ENCODE results near the gene CAMTA1. TPM values are rescaled to one million over a fixed set of nuclear protein-coding genes. Genes with fewer than 3 reads are reported as not detected.

Gene CAMTA1
- total RNA-seq, 2 experiments from 2014 or later, result 43.9 to 73.3 TPM

DNA sequence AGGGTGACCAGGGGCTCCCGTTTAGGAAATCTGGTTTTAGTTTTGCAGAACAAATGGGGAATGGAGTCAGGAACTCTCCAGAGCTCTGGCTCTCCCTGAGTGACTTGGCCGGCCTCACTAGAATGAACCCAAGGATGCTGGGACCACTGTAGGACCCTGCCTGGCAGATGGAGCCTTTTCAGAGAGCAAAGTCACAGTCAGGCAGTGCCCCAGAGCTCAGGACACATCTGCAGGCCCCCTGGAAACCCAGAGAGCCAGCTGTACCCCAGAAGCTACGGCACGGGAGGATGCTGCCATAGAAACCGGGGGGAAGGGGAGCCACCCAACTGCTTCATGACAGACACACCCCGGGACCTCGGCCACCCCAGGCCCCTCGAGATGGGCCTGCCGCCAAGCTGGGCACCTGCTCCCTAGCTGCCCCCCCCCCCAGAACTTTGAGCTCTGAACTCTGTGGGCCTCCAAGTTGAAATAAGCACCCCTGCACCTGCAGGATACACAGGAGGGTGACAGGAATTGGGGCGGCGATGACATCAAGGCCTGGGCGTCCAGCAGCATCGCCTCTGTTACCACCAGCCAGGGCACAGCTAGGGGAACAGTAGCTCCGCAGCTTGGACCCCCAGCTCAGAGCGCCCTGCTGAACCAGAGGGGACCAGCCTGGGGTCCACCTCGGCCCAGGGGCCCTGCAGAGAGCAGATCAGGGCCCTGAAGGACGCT lies 894.1 kb downstream of the CAMTA1 start:
- H3K79me2 ChIP-seq (ENCODE audit: insufficient read depth, low read depth, low read length), result no peaks in the 10 kb centered on the region
- ChIA-PET CTCF (ENCODE audit: unreplicated experiment) (no interaction called here), POLR2A (interaction anchor here (0.6 kb wide), 1 partner anchor 35 kb away, joined by 4 read pairs; no protein-coding TSS in a partner anchor)
- H3K4me2 ChIP-seq (ENCODE audit: low read length), result no peak overlapping the region
- intact Hi-C loops (cut with micrococcal nuclease; ENCODE audit: unreplicated experiment), result no loop called here
- no peaks in the 10 kb centered on the region for H3K4me1 ChIP-seq (ENCODE audit: insufficient read depth, low read length, poor library complexity, severe bottlenecking)
- no peaks in the 10 kb centered on the region for H3K9me3 ChIP-seq (ENCODE audit: low read length)
- no peak for DNase-seq (ENCODE audit: low spot score)
- no peaks in the 10 kb centered on the region for H4K20me1 ChIP-seq (ENCODE audit: insufficient read depth, low read length)
- H3K9me2 ChIP-seq (ENCODE audit: insufficient read depth, low read length), result no peaks in the 10 kb centered on the region
- no peaks in the 10 kb centered on the region for H3K36me3 ChIP-seq (ENCODE audit: insufficient read depth, low read length)
- TF ChIP-seq, protein P1, sequence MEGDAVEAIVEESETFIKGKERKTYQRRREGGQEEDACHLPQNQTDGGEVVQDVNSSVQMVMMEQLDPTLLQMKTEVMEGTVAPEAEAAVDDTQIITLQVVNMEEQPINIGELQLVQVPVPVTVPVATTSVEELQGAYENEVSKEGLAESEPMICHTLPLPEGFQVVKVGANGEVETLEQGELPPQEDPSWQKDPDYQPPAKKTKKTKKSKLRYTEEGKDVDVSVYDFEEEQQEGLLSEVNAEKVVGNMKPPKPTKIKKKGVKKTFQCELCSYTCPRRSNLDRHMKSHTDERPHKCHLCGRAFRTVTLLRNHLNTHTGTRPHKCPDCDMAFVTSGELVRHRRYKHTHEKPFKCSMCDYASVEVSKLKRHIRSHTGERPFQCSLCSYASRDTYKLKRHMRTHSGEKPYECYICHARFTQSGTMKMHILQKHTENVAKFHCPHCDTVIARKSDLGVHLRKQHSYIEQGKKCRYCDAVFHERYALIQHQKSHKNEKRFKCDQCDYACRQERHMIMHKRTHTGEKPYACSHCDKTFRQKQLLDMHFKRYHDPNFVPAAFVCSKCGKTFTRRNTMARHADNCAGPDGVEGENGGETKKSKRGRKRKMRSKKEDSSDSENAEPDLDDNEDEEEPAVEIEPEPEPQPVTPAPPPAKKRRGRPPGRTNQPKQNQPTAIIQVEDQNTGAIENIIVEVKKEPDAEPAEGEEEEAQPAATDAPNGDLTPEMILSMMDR (conservative IDR thresholded peaks at IDR 0.05; ENCODE audit: low read length), result no peak
- no peak for TF ChIP-seq EZH2phosphoT487 (IDR thresholded peaks at IDR 0.05; ENCODE audit: borderline replicate concordance, low read depth, low read length)
- no peak overlapping the region for H2AFZ ChIP-seq (ENCODE audit: low read length)
- no peak overlapping the region for H3K27ac ChIP-seq (ENCODE audit: low read depth, low read length, poor library complexity, severe bottlenecking)
- H3K4me3 ChIP-seq (ENCODE audit: low read depth, low read length, poor library complexity, severe bottlenecking), result no peak overlapping the region
- no TSS peak for BruUV-seq (replicated peaks)

DNA sequence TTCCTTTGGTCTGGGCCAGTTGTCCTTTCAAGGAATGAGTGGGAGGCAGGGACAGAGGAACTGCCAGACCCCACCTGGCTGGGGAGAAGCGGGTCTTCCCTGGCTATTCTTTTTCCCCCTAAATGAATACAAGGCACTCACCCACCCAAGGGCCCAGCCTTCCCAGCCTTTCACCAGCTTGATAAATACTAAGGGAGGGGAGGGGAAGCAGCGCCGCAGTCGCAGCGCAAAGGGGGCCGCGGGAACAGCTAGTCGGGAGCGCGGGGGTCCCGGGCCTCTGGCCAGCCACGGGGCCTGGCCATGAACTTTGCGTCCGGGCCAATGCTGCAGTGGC lies 894.6 kb downstream of the CAMTA1 start:
- ChIA-PET POLR2A (interaction anchor here (0.6 kb wide), 1 partner anchor 35 kb away, joined by 4 read pairs; no protein-coding TSS in a partner anchor), CTCF (ENCODE audit: unreplicated experiment) (no interaction called here)
- Histone ChIP-seq H3K9me3 (ENCODE audit: low read length) (no peaks in the 10 kb centered on the region), H3K27ac (ENCODE audit: low read depth, low read length, poor library complexity, severe bottlenecking) (no peak overlapping the region), H3K4me2 (ENCODE audit: low read length) (no peak overlapping the region), H2AFZ (ENCODE audit: low read length) (no peak overlapping the region), H3K4me1 (ENCODE audit: insufficient read depth, low read length, poor library complexity, severe bottlenecking) (no peaks in the 10 kb centered on the region), H3K79me2 (ENCODE audit: insufficient read depth, low read depth, low read length) (no peaks in the 10 kb centered on the region), H3K9me2 (ENCODE audit: insufficient read depth, low read length) (no peaks in the 10 kb centered on the region), H3K4me3 (ENCODE audit: low read depth, low read length, poor library complexity, severe bottlenecking) (no peak overlapping the region), H3K36me3 (ENCODE audit: insufficient read depth, low read length) (no peaks in the 10 kb centered on the region), H4K20me1 (ENCODE audit: insufficient read depth, low read length) (no peaks in the 10 kb centered on the region)
- TF ChIP-seq, protein P1 (conservative IDR thresholded peaks at IDR 0.05; ENCODE audit: low read length), result no peak
- TF ChIP-seq EZH2phosphoT487 (IDR thresholded peaks at IDR 0.05; ENCODE audit: borderline replicate concordance, low read depth, low read length), result no peak
- no peak for DNase-seq (ENCODE audit: low spot score)
- intact Hi-C loops (cut with micrococcal nuclease; ENCODE audit: unreplicated experiment), result no loop called here
- no TSS peak for BruUV-seq (replicated peaks)

DNA sequence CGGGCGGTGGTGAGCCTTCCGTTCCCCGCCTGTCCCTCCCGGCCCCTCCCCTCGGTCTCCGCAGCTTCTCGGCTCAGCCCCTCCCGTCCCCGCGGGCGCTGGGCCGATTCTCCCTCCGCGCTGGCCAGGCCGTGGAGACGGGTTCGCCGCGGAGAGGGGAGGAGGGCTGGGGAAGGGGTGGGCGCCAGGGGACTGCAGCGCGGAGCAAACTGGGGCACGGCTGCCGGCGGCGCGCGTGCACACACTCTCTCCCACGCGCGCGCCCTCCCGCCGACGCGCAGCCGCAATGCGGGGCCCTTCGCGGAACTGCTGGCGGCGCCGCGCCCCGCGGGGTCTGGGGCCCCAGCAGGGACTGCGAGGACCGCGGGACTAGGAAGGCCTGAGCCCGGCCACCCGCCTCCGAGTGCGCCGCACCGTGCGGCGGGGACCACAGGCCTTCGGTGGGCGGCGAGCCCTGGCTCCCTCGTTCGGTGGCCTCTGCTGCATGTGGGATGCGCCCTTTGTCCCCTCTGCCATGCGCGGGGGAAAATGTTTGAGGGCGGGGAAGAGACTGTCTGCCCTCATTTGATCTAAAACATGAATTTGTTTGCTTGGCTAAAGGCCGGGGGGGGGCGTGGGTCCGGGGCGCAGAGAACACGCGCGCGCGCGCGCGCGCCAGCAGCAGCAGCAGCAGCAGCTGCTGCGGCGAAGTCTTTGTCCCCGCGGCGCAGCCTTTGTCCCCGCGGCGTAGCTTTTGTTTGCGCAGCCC lies 895.1 kb downstream of the CAMTA1 start:
- no peak for DNase-seq (ENCODE audit: low spot score)
- no peaks in the 10 kb centered on the region for H3K79me2 ChIP-seq (ENCODE audit: insufficient read depth, low read depth, low read length)
- intact Hi-C loops (cut with micrococcal nuclease; ENCODE audit: unreplicated experiment), result no loop called here

More for the DNA sequence above, 895.1 kb downstream of the CAMTA1 start:
- Histone ChIP-seq H3K27ac (ENCODE audit: low read depth, low read length, poor library complexity, severe bottlenecking) (no peak overlapping the region), H3K4me1 (ENCODE audit: insufficient read depth, low read length, poor library complexity, severe bottlenecking) (no peaks in the 10 kb centered on the region), H3K9me2 (ENCODE audit: insufficient read depth, low read length) (no peaks in the 10 kb centered on the region), H3K9me3 (ENCODE audit: low read length) (no peaks in the 10 kb centered on the region), H3K4me2 (ENCODE audit: low read length) (no peak overlapping the region), H2AFZ (ENCODE audit: low read length) (no peak overlapping the region), H3K4me3 (ENCODE audit: low read depth, low read length, poor library complexity, severe bottlenecking) (no peak overlapping the region), H3K36me3 (ENCODE audit: insufficient read depth, low read length) (no peaks in the 10 kb centered on the region), H4K20me1 (ENCODE audit: insufficient read depth, low read length) (no peaks in the 10 kb centered on the region)
- ChIA-PET CTCF (ENCODE audit: unreplicated experiment) (no interaction called here), POLR2A (interaction anchor here (0.5 kb wide), 1 partner anchor 1319 kb away, joined by 3 read pairs; no protein-coding TSS in a partner anchor)
- no peak for TF ChIP-seq EZH2phosphoT487 (IDR thresholded peaks at IDR 0.05; ENCODE audit: borderline replicate concordance, low read depth, low read length)
- TF ChIP-seq, protein P1 (conservative IDR thresholded peaks at IDR 0.05; ENCODE audit: low read length), result no peak
- no TSS peak for BruUV-seq (replicated peaks)
